Neural progenitor cell (in vitro differentiated cells): ENCODE results near the gene MX2. TPM values are rescaled to one million over a fixed set of nuclear protein-coding genes. Genes with fewer than 3 reads are reported as not detected.

Experiments
- DNase-seq: peaks from one replicate; pipeline ENCODE4 v3.0.0-alpha.2; 2016; ENCODE audit warnings: low spot score
- H2AFZ ChIP-seq: fragments of 200-600 bp; sonication (generic); replicated peaks from 2 replicates; pipeline ENCODE4 v1.6.1; 2016; ENCODE audit warnings: antibody characterized with exemption
- H3F3A ChIP-seq: fragments of 200-600 bp; sonication (generic); 2 replicates; pipeline ENCODE4 v1.6.1; 2016; ENCODE audit warnings: antibody characterized with exemption, low read depth
- H3K27ac ChIP-seq: fragments of 200-600 bp; sonication (generic); 2 replicates; pipeline ENCODE4 v1.5.1; 2016; ENCODE audit warnings: mild to moderate bottlenecking
- H3K27me3 ChIP-seq: fragments of 200-600 bp; sonication (generic); 2 replicates; pipeline ENCODE4 v1.6.1; 2016; ENCODE audit warnings: mild to moderate bottlenecking, moderate library complexity
- H3K36me3 ChIP-seq: fragments of 200-600 bp; sonication (generic); 2 replicates; pipeline ENCODE4 v1.5.1; 2016
- H3K4me1 ChIP-seq: fragments of 200-600 bp; sonication (generic); 2 replicates; pipeline ENCODE4 v1.6.1; 2016; ENCODE audit warnings: mixed run types
- H3K4me2 ChIP-seq: fragments of 200-600 bp; sonication (generic); 2 replicates; pipeline ENCODE4 v1.6.1; 2016
- H3K4me3 ChIP-seq: fragments of 200-600 bp; sonication (generic); 2 replicates; pipeline ENCODE4 v1.5.1; 2016
- H3K79me2 ChIP-seq: fragments of 200-600 bp; sonication (generic); 2 replicates; pipeline ENCODE4 v1.6.1; 2016; ENCODE audit warnings: low read depth
- H3K9ac ChIP-seq: fragments of 200-600 bp; sonication (generic); 2 replicates; pipeline ENCODE4 v1.6.1; 2016
- H3K9me3 ChIP-seq: fragments of 200-600 bp; sonication (generic); 2 replicates; pipeline ENCODE4 v1.5.1; 2016; ENCODE audit warnings: low read depth
- H4K20me1 ChIP-seq: fragments of 200-600 bp; sonication (generic); 2 replicates; pipeline ENCODE4 v1.6.1; 2016; ENCODE audit warnings: low read depth
- H3K27ac Mint-ChIP-seq: 3 replicates; pipeline ENCODE4 v1.8.0; 2021; ENCODE audit warnings: mixed read lengths
- H3K27me3 Mint-ChIP-seq: 2 replicates; pipeline ENCODE4 v1.8.0; 2022; ENCODE audit warnings: low read depth, mild to moderate bottlenecking, inconsistent platforms, moderate library complexity, mixed read lengths; ENCODE audit not compliant: insufficient read depth
- H3K36me3 Mint-ChIP-seq: 3 replicates; pipeline ENCODE4 v1.8.0; 2021; ENCODE audit warnings: mixed read lengths
- H3K4me1 Mint-ChIP-seq: 3 replicates; pipeline ENCODE4 v1.8.0; 2021; ENCODE audit warnings: mixed read lengths
- H3K4me3 Mint-ChIP-seq: 3 replicates; pipeline ENCODE4 v1.8.0; 2021; ENCODE audit warnings: mild to moderate bottlenecking, moderate library complexity, mixed read lengths
- H3K9me3 Mint-ChIP-seq: 3 replicates; pipeline ENCODE4 v1.8.0; 2020; ENCODE audit warnings: mixed read lengths
- EZH2 ChIP-seq: fragments of 200-600 bp; sonication (generic); IDR thresholded peaks from 2 replicates; pipeline ENCODE4 v1.6.1; 2017; ENCODE audit warnings: antibody characterized with exemption, mild to moderate bottlenecking, moderate library complexity
- EZH2phosphoT487 ChIP-seq: fragments of 200-600 bp; sonication (generic); IDR thresholded peaks from 2 replicates; pipeline ENCODE4 v1.6.1; 2017; ENCODE audit warnings: antibody characterized with exemption
- total RNA-seq: library from RNA; depleted of rRNA; stranded (reverse); fragments of >200 nt; gene quantifications from 2 replicates; pipeline ENCODE4 v1.2.3, GENCODE V29; 2015; ENCODE audit warnings: low replicate concordance
- TF ChIP-seq, protein P1 (sequence below): fragments of 200-600 bp; sonication (generic); IDR thresholded peaks from 2 replicates; pipeline ENCODE4 v1.5.1; 2017; ENCODE audit warnings: antibody characterized with exemption, mild to moderate bottlenecking

The MX2 gene
- total RNA-seq, 1 donor from 2014 or later, result 3.3 TPM

DNA sequence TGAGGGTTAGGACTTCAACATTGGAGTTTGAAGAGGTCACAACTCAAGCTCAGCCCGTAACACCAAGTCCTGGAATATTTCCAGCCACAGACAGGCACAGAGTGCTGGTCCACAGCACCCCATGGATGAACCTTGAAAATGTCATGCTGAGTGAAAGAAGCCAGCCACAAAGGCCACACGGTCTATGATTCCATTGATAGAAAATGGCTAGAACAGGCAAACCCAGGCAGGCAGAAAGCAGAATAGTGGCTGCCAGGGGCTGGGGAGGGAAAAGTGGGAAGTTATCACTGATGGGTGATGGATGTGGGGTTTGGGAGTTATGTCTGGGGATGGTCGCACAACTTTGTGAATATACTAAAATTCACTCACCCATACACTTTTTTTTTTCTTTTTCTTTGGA, 85.5 kb downstream of the MX2 start:
- no peak overlapping the region for H2AFZ ChIP-seq
- Mint-ChIP-seq H3K4me3 (no peak overlapping the region), H3K36me3 (no peaks in the 10 kb centered on the region), H3K27ac (no peak overlapping the region), H3K9me3 (no peaks in the 10 kb centered on the region), H3K4me1 (no peaks in the 10 kb centered on the region), H3K27me3 (peaks cover 2% of the 10 kb centered on the region)
- H3K27ac ChIP-seq, result no peak overlapping the region
- no peaks in the 10 kb centered on the region for H3K79me2 ChIP-seq
- no peaks in the 10 kb centered on the region for H3K36me3 ChIP-seq
- no peaks in the 10 kb centered on the region for H3K4me1 ChIP-seq
- H4K20me1 ChIP-seq, result no peaks in the 10 kb centered on the region
- H3K4me2 ChIP-seq, result no peak overlapping the region
- no peak overlapping the region for H3K9ac ChIP-seq
- DNase-seq, result no peak
- no peaks in the 10 kb centered on the region for H3K27me3 ChIP-seq
- H3K4me3 ChIP-seq, result no peak overlapping the region
- no peaks in the 10 kb centered on the region for H3F3A ChIP-seq
- TF ChIP-seq, protein P1, sequence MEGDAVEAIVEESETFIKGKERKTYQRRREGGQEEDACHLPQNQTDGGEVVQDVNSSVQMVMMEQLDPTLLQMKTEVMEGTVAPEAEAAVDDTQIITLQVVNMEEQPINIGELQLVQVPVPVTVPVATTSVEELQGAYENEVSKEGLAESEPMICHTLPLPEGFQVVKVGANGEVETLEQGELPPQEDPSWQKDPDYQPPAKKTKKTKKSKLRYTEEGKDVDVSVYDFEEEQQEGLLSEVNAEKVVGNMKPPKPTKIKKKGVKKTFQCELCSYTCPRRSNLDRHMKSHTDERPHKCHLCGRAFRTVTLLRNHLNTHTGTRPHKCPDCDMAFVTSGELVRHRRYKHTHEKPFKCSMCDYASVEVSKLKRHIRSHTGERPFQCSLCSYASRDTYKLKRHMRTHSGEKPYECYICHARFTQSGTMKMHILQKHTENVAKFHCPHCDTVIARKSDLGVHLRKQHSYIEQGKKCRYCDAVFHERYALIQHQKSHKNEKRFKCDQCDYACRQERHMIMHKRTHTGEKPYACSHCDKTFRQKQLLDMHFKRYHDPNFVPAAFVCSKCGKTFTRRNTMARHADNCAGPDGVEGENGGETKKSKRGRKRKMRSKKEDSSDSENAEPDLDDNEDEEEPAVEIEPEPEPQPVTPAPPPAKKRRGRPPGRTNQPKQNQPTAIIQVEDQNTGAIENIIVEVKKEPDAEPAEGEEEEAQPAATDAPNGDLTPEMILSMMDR, result no peak
- TF ChIP-seq EZH2phosphoT487 (no peak), EZH2 (no peak)
- no peaks in the 10 kb centered on the region for H3K9me3 ChIP-seq

DNA sequence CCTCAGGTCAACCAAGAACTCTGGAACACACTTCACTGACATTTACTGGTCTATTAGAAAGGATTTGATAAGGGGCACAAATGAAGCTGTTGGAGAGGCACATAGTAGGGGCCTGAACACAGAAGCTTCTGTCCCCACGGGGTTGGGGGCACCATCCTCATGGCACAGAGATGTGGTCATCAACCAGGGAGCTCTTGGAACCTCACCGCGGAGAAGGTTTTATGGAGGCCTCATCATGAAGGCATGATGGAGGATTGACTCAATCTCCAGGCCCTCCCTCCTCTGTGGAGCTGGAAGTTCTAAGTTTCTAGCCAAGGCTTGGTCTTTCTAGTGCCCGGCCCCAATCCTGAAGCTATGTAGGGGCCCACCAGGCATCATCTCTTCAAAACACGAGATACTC, 87.8 kb downstream of the MX2 start:
- Histone ChIP-seq H3K4me3 (no peak overlapping the region), H3F3A (no peaks in the 10 kb centered on the region), H4K20me1 (no peaks in the 10 kb centered on the region), H3K27ac (no peak overlapping the region), H3K4me1 (no peaks in the 10 kb centered on the region), H3K9me3 (no peaks in the 10 kb centered on the region), H3K36me3 (no peaks in the 10 kb centered on the region), H3K4me2 (no peak overlapping the region), H3K27me3 (no peaks in the 10 kb centered on the region), H3K79me2 (no peaks in the 10 kb centered on the region), H2AFZ (no peak overlapping the region), H3K9ac (no peak overlapping the region)
- no peak for TF ChIP-seq EZH2phosphoT487
- TF ChIP-seq EZH2, result no peak
- TF ChIP-seq, protein P1, result no peak
- no peak overlapping the region for H3K4me3 Mint-ChIP-seq
- no peaks in the 10 kb centered on the region for H3K4me1 Mint-ChIP-seq
- no peaks in the 10 kb centered on the region for H3K36me3 Mint-ChIP-seq
- no peak overlapping the region for H3K27ac Mint-ChIP-seq
- DNase-seq, result no peak
- H3K27me3 Mint-ChIP-seq, result peaks cover 2% of the 10 kb centered on the region
- no peaks in the 10 kb centered on the region for H3K9me3 Mint-ChIP-seq

DNA sequence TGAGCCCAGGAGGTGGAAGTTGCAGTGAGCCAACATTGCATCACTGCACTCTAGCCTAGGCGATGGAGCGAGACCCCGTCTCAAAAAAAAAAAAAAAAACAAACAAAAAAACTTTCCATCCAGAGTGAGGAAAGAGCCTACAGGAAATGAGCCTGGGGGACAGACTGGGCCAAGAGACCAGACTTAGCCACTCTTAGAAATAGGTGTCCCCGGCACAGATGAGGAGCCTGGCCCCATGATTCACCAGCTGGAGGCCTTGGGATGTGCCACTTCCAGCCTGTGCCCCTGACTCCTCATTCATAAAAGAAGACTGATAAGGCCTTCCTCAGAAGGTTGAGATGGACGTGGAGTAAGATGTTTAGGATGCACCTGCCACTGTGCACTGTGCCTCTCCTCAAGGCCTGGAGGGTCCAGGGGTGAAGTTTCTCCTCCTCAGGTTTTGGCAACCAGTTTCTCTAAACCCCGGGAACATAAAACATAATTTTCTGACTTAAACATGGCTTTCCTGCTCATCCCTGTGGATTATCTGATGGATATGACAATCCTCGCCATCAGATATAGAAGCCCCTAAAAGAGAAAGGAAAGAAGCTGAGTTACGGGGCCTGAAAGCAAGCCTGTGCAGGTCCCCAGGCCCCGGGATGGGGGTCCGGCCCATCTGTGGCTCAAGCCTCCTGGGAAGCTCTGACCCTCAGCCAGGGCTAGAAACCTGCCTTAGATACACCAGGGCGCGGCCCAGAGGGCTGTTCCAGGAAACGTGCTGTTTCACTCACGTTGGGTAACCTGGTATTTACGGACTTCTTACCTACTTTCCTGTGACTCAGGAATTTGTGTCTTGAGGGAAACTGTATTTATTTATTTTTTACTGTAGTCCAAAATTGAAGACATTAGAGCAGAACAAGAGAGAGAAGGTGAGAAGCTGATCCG, 90.2 kb downstream of the MX2 start:
- TF ChIP-seq, protein P1, result no peak
- TF ChIP-seq EZH2, result no peak
- no peak for TF ChIP-seq EZH2phosphoT487
- Mint-ChIP-seq H3K27me3 (peaks cover 5% of the 10 kb centered on the region), H3K36me3 (no peaks in the 10 kb centered on the region), H3K9me3 (no peaks in the 10 kb centered on the region), H3K27ac (no peak overlapping the region), H3K4me3 (no peak overlapping the region), H3K4me1 (no peaks in the 10 kb centered on the region)
- Histone ChIP-seq H3K4me3 (no peak overlapping the region), H3K9ac (no peak overlapping the region), H3K36me3 (no peaks in the 10 kb centered on the region), H3K9me3 (no peaks in the 10 kb centered on the region), H3K4me2 (no peak overlapping the region), H2AFZ (no peak overlapping the region), H3K4me1 (no peaks in the 10 kb centered on the region), H3K27ac (no peak overlapping the region), H4K20me1 (no peaks in the 10 kb centered on the region), H3F3A (no peaks in the 10 kb centered on the region), H3K27me3 (no peaks in the 10 kb centered on the region), H3K79me2 (no peaks in the 10 kb centered on the region)
- DNase-seq, result no peak
